ENCODE measurements around the gene LYZL4. TPM values are rescaled to one million over a fixed set of nuclear protein-coding genes. Genes with fewer than 3 reads are reported as not detected.

Gene LYZL4
- total RNA-seq, 3 donors from 2014 or later (not counting 1 experiment from before 2014, with no cell fraction given): not detected

GRCh38 chr3:42447481-42447880, 37.1 kb upstream of the LYZL4 start:
- Histone ChIP-seq H3K27ac (ENCODE audit: low read length) (no peak overlapping the region), H3K27me3 (ENCODE audit: control insufficient read depth, insufficient read depth, low read length) (no peaks in the 10 kb centered on the region), H3K4me1 (ENCODE audit: control insufficient read depth, insufficient read depth, low read length) (no peaks in the 10 kb centered on the region), H3K4me3 (ENCODE audit: low read length) (no peak overlapping the region), H3K36me3 (ENCODE audit: control insufficient read depth, insufficient read depth, low read length) (no peaks in the 10 kb centered on the region), H3K9me3 (ENCODE audit: control insufficient read depth, insufficient read depth, low read length) (no peaks in the 10 kb centered on the region)
- Mint-ChIP-seq H3K4me1 (no peaks in the 10 kb centered on the region), H3K4me3 (no peak overlapping the region), H3K9me3 (no peaks in the 10 kb centered on the region), H3K27me3 (ENCODE audit: low read depth in 2 of 2) (peaks cover 9 to 18% of the 10 kb centered on the region in 2 donors), H3K36me3 (no peaks in the 10 kb centered on the region), H3K27ac (no peak overlapping the region)
- DNase-seq (no peak), ATAC-seq (no peak)
- TF ChIP-seq, protein P1, sequence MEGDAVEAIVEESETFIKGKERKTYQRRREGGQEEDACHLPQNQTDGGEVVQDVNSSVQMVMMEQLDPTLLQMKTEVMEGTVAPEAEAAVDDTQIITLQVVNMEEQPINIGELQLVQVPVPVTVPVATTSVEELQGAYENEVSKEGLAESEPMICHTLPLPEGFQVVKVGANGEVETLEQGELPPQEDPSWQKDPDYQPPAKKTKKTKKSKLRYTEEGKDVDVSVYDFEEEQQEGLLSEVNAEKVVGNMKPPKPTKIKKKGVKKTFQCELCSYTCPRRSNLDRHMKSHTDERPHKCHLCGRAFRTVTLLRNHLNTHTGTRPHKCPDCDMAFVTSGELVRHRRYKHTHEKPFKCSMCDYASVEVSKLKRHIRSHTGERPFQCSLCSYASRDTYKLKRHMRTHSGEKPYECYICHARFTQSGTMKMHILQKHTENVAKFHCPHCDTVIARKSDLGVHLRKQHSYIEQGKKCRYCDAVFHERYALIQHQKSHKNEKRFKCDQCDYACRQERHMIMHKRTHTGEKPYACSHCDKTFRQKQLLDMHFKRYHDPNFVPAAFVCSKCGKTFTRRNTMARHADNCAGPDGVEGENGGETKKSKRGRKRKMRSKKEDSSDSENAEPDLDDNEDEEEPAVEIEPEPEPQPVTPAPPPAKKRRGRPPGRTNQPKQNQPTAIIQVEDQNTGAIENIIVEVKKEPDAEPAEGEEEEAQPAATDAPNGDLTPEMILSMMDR (IDR thresholded peaks at IDR 0.05): no peak
- 88% methylated on average over 1 of the region's 1 CpG for WGBS (ENCODE audit: insufficient coverage)
- intact Hi-C loops (cut with micrococcal nuclease): no loop called here

GRCh38 chr3:42446111-42447050, 36.0 kb upstream of the LYZL4 start:
- intact Hi-C loops (cut with micrococcal nuclease): no loop called here
- Histone ChIP-seq H3K4me1 (ENCODE audit: control insufficient read depth, insufficient read depth, low read length) (no peaks in the 10 kb centered on the region), H3K9me3 (ENCODE audit: control insufficient read depth, insufficient read depth, low read length) (no peaks in the 10 kb centered on the region), H3K27ac (ENCODE audit: low read length) (no peak overlapping the region), H3K27me3 (ENCODE audit: control insufficient read depth, insufficient read depth, low read length) (no peaks in the 10 kb centered on the region), H3K4me3 (ENCODE audit: low read length) (no peak overlapping the region), H3K36me3 (ENCODE audit: control insufficient read depth, insufficient read depth, low read length) (no peaks in the 10 kb centered on the region)
- Mint-ChIP-seq H3K4me3 (no peak overlapping the region), H3K36me3 (no peaks in the 10 kb centered on the region), H3K27me3 (ENCODE audit: low read depth in 2 of 2) (peaks cover 9 to 18% of the 10 kb centered on the region in 2 donors), H3K27ac (no peak overlapping the region), H3K4me1 (no peaks in the 10 kb centered on the region), H3K9me3 (no peaks in the 10 kb centered on the region)
- TF ChIP-seq, protein P1 (IDR thresholded peaks at IDR 0.05): no peak
- no peak for DNase-seq
- 74% methylated on average over 3 of the region's 4 CpGs for WGBS (ENCODE audit: insufficient coverage)
- ATAC-seq: no peak

GRCh38 chr3:42443819-42444436, 33.5 kb upstream of the LYZL4 start:
- Mint-ChIP-seq H3K27me3 (ENCODE audit: low read depth in 2 of 2) (peaks cover 16 to 31% of the 10 kb centered on the region in 2 donors), H3K27ac (no peak overlapping the region), H3K36me3 (no peaks in the 10 kb centered on the region), H3K9me3 (no peaks in the 10 kb centered on the region), H3K4me1 (no peaks in the 10 kb centered on the region), H3K4me3 (no peak overlapping the region)
- no peaks in the 10 kb centered on the region for H3K4me1 ChIP-seq (ENCODE audit: control insufficient read depth, insufficient read depth, low read length)
- no peak overlapping the region for H3K4me3 ChIP-seq (ENCODE audit: low read length)
- DNase-seq (peak; percentile 54 to 82), ATAC-seq (peak; percentile 65 to 90 (median 79))
- WGBS (ENCODE audit: insufficient coverage): 22% methylated on average over 7 of the region's 9 CpGs
- TF ChIP-seq, protein P1 (IDR thresholded peaks at IDR 0.05): peak; percentile 84
- intact Hi-C loops (cut with micrococcal nuclease): loop anchor here (5.0 kb wide), 2 partner anchors 327 to 552 kb away; no protein-coding TSS in a partner anchor
- H3K27me3 ChIP-seq (ENCODE audit: control insufficient read depth, insufficient read depth, low read length): no peaks in the 10 kb centered on the region
- no peak overlapping the region for H3K27ac ChIP-seq (ENCODE audit: low read length)
- no peaks in the 10 kb centered on the region for H3K36me3 ChIP-seq (ENCODE audit: control insufficient read depth, insufficient read depth, low read length)
- no peaks in the 10 kb centered on the region for H3K9me3 ChIP-seq (ENCODE audit: control insufficient read depth, insufficient read depth, low read length)

Measured in natural killer cell (primary cell).